ENCODE results near the gene LATS2.

The LATS2 gene

DNA sequence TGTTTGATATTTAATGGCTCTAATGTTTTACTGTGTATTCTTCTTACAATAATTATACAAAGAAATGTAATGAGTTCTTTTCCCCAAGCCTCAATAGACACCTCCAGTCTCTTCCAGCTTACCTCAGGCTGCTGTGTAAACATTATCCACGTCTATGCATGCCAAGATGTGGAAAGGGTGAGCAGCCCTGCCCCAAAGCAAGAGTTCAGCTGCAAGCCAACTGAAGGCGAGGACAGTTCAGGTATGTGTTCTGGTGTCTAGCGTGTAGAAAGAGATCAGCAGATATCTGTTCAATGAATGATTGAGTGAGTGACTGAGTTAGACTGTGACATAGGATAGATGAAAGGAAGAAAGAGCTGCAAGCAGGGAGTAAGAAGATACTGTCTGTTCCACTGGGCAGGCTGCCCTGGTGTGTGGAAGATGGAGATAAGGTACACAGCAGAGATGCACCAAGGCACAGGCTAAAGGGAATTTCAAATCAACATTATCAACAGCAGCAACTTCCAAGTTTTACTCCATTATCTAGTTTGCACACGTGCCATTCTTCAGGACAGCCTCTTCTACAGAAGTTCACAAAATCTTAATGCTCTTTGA, 66.0 kb downstream of the LATS2 start:
- DNase-seq (ENCODE audit: insufficient read length, low spot score) = no peak
- FAIRE-seq = no peak

DNA sequence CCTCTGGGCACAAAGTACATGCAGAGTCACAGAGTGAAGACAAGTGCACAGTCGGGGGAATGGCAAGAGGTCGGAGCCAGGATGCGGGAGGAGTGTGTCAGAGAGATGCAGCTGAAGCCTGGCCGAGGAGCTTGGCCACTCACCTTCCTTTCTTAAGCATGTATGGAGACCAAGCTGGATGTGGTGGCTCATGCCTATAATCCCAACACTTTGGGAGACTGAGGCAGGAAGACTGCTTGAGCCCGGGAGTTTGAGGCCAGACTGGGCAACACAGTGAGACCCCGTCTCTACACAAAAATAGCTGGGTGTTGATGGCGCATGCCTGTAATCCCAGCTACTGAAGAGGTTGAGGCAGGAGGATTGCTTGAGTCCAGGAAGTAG, 67.0 kb downstream of the LATS2 start:
- FAIRE-seq (no peak), DNase-seq (ENCODE audit: insufficient read length, low spot score) (no peak)

DNA sequence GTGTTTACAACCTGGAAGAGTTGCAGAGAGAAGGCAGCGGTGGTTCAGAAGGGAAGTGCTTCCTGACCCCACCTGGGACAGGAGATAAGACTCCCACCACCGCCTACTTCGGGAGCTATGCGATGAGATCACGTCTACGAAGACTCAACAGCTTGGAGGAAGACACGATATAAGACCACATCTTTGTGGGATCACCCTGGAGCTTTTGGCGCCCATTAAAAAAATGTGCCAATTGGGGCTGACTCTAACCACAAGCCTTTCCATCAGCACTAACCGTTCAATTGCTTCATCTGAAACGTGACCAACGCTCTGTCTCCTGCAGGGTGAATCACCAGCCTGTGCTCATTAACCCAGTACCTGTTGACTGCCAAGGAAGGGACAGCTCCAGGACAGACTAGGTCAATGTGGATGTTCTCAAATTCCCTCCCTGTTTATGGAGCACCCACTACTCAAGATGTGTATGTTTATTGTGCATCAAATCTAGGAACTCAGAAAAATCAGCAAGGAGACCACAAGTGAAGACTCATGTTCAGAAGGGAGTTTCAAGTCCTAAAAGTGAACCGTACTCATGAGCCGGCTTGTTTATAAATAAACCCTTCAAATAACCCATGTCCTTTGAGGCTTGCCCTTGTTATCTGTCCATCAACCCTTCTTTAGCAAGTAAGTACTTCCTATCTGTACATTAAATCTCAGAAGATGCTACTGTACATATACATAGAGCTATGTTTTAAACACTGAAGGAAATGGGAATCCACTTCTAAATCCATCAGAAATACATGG, 67.5 kb downstream of the LATS2 start:
- FAIRE-seq (no peak), DNase-seq (ENCODE audit: insufficient read length, low spot score) (no peak)

DNA sequence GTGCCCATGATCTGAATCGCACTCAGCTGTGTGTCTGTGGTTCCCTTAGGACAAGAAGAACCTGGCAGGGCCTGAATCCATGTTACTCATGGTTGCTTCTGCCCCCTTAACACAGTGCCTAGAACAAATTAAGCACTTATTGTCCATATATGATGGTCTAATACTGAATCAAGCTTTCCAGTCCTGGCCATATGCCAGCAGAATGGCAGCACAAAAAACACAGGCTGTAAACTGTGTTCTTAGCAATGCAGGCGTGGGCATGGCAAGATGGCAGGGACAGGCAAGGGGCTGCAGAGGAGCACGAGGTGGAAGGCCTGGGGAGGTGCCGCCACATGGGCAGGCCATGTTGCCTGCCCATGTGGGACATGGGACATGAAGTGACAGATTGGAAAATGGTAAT, 68.2 kb downstream of the LATS2 start:
- DNase-seq (ENCODE audit: insufficient read length, low spot score) = no peak
- FAIRE-seq = no peak

DNA sequence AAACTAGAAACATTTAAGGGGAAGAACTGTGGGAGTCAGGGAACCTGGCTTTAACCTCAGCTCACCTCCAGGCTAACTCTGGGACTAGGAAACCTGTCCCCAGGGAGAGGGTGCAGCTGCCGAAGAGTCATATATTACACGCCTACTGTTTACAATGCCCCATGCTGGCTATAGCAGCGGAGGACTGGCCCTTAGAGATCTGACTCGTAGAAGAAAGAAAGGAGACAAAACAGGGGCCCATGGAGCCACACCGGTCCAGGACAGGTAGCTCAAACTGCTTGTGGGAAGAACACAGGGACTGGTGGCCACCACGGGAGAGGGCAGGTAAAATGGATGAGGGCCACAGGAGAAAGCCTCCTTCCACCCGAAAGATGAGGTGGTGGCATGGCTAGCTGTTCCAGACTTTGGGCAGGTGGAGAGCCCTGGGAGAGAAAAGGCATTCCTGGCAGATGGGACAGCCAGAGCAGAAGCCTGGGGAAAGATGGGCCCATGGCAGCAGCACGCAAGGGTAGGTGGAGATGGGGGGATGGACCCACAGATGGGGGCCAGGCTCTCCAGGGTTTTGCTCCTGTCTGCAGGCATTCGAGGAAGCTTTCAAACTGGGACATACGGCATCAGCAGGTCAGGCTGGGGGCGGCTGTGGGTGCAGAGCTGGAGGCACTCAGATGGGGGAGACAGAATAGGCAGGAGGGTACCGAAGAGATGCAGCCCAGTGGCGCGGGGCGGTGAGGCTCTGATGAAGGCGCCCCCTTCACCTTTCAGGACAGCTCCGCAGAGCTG, 69.5 kb downstream of the LATS2 start:
- no peak for DNase-seq (ENCODE audit: insufficient read length, low spot score)
- FAIRE-seq = no peak

DNA sequence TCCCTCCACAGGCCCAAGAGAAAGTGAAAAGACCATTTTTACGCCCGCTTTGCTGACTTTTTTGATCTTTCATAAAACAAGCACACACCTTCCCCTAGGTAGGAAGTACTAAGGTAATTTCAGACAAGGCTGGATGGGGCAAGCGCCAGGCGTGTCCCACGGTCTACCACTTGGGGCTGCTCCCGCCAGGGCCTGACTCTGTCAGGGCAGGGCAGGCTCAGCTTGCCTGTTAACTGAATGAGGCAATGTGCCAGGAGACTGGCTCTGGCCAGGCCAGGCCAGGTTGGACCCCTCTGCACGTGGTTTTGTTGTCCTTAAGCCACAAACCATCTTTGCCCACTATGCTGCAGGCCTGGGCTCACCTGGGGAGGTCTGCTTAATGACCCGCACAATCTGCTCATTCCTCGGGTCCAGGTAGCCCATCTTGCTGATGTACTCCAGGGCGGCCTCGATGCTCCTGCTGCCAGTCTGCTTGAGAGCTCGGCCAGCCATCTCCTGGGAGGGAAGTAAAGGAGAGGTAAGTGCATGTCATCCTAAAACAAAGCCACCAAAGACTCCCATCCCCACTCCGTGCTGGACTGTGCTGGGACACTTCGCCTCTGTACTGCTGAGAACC, 70.4 kb downstream of the LATS2 start:
- no peak for DNase-seq (ENCODE audit: insufficient read length, low spot score)
- FAIRE-seq = no peak

DNA sequence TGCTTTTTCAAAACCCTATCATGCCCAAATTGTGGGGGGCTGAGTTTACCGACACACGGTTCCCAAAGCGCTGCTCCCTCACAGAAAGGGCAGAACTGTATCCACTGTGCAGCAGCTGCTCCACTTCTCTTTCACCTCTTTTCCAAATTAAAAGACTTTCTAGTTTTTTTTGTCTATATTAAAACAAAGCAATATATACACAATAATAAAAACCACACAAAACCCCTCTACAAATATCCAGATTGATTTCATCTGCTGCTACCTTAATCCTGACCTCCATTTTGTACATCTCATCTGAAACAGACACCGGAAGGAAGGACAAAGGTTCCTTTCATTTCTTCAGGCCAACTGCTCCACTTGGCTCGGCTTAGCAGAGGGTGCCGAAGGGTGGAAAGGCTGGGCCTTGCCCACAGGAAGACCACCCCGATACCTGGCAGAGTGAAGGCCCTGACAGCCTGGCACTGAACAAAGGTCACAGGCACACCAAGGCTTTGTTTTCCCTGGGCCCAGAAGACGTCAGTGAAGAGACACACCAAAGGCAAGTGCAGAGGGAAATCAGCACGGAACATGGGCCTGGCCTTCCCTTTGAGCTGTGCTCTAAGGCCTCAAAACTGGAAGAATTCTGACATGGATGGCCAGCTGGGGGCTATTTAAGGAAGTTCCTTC, 71.6 kb downstream of the LATS2 start:
- DNase-seq (ENCODE audit: insufficient read length, low spot score) (no peak), FAIRE-seq (no peak)

DNA sequence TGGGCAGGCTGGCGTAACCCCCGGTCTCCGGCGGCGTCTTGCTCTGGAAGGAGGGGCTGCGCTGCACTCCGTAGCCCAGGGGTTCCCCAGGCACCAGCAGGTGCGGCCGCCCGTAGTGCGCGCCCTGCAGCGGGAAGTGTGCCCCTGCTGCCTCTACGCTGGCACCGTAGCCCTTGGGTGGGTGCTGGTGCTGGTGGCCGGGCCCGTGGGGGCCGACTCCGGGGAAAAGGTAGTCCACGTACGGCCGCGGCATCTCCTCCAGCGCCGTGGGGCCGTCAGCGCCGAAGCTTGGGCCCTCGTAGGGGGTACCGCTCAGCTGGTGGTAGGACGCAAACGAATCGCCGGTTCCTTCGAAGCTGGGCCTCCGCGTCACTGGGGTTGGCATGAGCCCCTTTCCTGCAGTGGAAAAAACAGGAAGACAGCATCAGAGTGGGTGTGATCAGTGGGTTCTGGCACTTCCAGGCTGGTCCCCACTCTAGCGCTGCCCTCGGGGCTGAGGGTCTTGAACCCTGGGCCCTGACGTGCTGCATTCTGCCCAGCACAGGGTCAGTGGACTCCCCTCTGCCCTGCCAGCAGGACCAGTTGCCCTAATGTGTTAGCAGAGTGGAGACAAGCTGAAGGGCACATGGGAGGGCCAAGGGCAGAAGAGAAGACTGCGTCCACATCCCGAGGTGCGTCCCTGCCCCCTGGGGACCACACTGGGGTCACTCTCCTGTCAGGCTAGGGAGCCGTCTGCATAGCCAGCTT, 72.3 kb downstream of the LATS2 start:
- DNase-seq (ENCODE audit: insufficient read length, low spot score) = no peak
- no peak for FAIRE-seq

DNA sequence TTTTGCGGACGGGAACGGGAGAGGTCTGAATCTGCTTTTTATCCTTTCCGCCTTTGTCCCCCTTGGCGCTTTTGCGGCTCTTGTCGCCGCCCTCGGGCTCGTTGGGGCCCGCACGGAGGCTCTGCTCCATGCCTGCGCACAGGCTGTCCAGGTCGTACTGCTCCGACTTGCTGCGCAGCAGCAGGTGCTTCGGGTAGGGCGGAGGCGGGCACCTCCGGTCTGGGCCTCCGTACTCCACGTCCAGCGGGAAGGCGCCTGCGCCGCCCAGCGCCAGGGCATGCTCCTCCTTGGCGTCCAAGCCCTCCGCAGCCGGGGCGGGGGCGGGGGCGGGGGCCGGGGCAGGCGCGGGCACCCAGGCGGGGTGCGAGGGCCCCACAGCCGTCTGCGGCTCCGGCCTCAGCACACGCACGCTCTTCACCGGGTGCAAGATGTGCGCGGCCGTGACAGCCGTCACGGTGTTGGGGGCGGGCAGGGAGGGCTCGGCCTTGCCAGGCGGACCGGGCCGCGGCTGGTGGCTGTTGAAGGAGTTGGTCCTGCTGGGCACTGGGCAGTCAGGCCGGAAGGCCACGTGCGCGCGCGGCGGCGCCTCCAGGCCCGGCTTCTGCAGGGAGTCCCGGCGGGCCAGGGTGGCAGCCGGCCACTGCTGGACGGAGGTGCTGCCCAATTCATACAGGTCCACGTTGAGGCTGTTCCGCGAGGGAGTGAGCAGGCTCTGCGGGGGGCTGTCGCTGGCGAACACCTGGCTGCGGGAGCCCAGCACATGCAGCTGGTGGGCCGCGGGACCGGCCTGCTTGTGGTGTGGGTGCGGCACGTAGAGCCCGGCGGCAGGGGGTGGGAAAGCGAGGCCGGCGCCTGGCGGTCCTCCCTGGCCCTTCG, 73.1 kb downstream of the LATS2 start:
- FAIRE-seq (no peak), DNase-seq (ENCODE audit: insufficient read length, low spot score) (no peak)

DNA sequence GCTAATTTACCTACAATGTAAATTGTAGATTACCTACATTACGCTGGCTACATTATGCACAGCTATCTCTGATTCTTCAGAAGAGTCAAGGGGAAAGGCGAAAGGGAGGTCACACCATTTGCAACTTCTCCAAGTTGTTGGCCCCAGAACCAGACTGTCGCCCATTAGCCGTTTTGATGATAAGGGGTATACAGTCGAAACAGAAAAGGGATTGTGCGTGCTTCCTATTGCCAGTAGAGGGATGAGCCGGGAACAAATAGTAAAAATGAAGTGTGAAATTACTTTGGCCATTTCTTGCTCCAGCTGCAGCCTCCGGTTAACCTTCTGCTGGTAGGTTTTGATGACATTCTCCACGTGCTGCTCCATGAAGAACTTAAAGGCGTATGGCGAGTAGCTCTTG, 73.8 kb downstream of the LATS2 start:
- FAIRE-seq (no peak), DNase-seq (ENCODE audit: insufficient read length, low spot score) (no peak)

DNA sequence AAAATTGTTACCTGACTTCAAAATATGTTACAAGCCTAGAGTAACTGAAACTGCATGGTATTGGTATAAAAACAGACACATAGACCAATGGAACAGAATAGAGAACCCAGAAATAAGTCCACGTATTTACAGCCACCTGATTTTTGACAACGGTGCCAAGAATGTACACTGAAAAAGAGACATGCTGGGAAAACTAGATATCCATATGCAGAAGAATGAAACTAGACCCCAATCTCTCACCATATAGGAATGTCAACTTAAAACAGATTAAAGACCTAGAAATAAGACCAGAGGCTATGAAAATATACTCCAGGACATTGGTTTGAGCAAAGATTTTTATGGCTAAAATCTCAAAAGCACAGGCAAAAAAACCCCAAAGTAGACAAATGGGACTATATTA, 76.5 kb downstream of the LATS2 start:
- DNase-seq (ENCODE audit: insufficient read length, low spot score) = no peak
- FAIRE-seq = no peak

DNA sequence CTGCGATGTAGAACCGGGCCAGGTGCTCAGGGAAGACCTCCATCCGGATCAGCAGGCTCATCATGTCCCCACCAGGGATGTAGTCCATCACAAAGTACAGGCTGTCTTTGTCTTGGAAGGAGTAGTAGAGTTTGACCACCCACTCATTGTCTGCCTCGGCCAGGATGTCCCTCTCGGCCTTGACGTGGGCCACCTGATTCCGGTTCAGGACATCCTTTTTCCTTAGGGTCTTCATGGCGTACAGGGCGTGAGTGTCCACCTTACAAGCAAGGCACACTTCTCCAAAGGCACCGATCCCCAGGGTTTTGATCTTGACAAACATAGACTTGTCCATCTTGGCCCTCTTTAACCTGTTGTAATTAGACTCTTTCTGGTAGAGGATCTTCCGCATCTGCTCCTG, 78.0 kb downstream of the LATS2 start:
- FAIRE-seq (no peak), DNase-seq (ENCODE audit: insufficient read length, low spot score) (no peak)

DNA sequence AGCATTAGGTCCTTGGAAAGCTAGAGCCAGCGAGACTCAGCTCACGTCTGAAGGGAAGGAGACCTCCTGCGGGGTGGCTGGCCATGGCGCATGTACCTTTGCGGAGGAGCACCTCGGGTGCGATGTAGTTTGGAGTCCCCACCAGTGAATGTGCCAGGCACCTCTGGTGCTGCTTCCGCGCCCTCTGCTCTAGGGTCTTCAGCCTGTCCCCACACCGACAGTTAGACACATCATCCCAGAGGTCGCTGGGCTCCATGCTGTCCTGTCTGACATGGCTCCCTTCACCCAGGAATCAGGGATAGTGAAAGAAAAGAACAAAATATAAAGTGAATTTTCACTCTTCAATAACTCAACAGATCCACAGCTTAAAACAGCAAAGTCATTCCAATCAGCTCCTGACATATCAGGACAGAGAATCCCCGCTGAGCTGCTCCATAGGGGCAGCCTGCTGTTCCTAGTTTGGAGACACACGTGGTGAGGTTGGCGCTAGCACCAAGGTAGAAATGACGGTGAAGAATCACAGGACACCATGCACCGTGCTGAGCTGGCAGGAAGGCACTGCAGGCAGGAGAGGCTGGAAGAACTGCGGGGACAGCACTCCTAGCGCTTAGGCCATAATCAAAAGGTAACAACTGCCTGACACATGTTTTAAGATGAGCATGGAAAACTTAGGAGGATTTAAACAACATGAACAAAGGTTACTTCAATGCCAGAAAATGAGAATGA, 79.9 kb downstream of the LATS2 start:
- DNase-seq (ENCODE audit: insufficient read length, low spot score) (no peak), FAIRE-seq (no peak)

DNA sequence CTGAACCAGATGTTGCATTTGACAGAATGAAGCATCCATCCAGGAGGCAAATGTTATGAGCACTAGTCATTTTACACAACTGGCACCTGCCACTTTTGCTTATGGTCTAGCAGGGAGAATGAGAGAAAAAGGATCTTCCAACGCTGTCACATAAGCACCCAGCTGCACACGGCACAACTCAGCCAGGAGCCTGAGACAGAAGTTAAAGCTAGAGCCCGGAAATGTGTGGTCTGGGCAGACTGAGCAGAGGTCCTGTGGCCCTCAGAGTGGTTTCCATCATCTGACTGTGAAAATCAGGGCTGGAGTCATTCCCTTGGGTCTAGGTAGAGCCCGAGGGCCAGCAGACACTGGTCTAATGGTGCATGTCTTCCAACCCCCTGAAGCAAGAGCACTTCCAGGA, 80.5 kb downstream of the LATS2 start:
- DNase-seq (ENCODE audit: insufficient read length, low spot score) = no peak
- no peak for FAIRE-seq

DNA sequence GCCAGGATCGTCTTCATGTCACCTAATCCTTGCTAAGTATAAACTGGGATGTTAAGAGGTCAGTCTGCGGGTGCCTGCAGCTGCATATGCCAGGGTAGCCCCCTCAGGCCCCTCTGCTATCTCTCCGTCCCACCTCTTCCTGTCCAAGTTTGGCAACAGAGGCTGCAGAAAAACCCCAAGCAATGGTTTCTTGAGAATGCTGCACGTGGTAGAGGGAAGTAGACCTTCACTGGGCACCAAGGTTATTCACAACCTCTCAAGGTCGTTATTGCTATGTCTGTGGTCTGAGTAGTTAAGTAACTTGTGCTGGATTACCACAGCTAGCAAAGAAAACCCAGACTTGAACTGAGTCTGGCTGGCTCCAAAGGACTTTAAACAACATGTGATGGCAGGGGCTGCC, 81.0 kb downstream of the LATS2 start:
- FAIRE-seq (no peak), DNase-seq (ENCODE audit: insufficient read length, low spot score) (no peak)

DNA sequence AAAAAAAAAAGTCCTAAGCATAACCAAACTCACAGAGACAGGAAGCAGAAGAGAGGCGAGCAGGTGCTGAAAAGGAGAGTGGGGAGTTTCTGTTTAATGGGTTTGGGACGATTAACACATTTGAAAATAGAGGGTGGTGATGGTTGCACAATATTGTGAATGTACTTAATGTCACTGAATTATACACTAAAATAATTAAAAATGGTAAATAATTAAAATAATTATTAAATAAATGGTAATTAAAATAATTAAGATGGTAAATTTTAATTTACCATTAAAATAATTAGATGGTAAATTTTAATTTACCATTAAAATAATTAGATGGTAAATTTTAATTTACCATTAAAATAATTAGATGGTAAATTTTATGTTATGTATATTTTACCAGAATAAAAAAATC, 84.0 kb downstream of the LATS2 start:
- FAIRE-seq (no peak), DNase-seq (ENCODE audit: insufficient read length, low spot score) (no peak)

DNA sequence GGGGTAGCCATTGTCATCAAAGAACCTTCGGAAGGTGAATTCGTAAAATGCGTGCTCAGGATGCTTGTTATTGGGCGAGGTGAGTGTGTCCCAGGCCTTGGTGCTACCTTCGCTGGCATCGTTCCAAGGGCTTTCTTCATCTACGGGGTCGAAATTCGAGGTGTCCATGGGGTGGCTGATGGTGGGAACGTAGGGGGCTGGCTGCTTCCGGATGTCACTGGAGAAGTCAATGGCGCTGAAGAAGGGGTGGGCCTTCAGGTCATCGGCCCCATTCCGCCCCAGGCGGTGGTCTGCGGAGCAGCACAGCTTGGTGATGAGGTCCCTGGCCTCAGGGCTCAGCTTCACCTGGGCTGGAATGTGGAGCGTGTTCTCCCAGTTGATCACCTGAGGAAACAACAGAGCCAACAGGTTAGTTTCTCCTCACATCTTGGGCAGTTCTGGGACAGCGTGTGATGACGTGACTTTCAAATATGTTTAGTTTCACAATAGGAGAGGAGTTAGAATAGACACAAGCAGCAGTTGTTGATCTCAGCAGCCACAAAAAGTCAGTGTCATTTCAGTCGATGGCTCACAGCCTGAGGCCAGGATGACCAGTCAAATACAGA, 86.3 kb downstream of the LATS2 start:
- FAIRE-seq (no peak), DNase-seq (ENCODE audit: insufficient read length, low spot score) (no peak)

DNA sequence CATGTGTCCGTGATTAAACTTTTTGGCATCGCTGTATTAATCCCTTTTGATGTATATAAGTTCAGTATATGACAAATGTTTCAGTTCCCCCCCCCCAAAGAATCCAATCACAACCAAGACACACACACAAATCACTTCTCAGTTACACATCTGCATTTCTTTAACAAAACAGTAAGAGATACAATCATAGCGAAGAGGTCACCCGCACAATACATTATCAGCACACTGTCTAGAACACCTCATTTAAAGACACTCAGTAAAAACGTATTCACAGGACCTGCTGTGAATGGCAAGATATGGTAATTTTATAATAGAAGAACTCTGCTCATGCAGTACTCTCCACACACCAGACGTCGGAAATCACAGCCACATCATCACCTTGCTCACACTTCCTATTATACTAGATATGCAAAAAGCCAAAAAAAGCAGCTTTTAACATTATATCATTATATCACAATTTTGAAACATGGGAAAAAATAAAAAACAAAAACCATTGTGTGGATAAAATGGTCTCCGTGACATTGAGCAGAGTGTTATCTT, 87.4 kb downstream of the LATS2 start:
- FAIRE-seq = no peak
- DNase-seq (ENCODE audit: insufficient read length, low spot score) = no peak

Data from GM19239 (cell line).